ENCODE data around the gene SORCS2. TPM values are rescaled to one million over a fixed set of nuclear protein-coding genes. Genes with fewer than 3 reads are reported as not detected.

Gene SORCS2
- total RNA-seq, 6 experiments from 2014 or later = 0.18 to 6.2 (median 3.1) TPM

GRCh38 chr4:7624396-7624980 lies 432.1 kb downstream of the SORCS2 start:
- H3K27ac ChIP-seq = no peak overlapping the region
- no peaks in the 10 kb centered on the region for H3K9me3 ChIP-seq
- WGBS (ENCODE audit: insufficient coverage, low coverage, low lambda C conversion rate, missing lambda C conversion rate) = 79% methylated on average over 10 of the region's 11 CpGs
- H3K36me3 ChIP-seq = no peaks in the 10 kb centered on the region
- TF ChIP-seq POLR2A (IDR thresholded peaks at IDR 0.05) = no peak
- no peak for TF ChIP-seq CTCF (IDR thresholded peaks at IDR 0.05)
- no peak for ATAC-seq
- DNase-seq = no peak
- H3K4me1 ChIP-seq = no peaks in the 10 kb centered on the region
- no peaks in the 10 kb centered on the region for H3K27me3 ChIP-seq
- intact Hi-C loops (cut with DNase I) = no loop called here
- H3K4me3 ChIP-seq = no peak overlapping the region

DNA sequence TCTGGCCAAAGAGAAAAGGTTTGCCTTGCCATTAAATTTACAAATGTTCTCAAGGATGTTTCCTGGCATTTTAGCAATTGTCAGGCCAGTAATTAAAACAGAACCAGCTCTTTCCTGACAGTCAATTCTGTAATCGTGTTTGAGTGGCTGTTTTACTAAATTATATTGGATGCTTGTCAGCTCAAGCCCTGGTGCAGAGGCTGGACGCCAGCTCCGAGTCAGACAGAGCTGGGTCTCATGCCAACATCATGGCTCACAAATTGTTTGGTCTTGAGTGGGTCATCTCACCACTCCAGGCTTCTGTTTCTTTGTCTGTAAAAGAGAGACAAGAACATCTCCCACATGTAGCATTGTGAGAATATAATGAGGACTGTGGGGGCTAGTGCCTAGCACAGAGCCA lies 432.7 kb downstream of the SORCS2 start:
- no peaks in the 10 kb centered on the region for H3K27me3 ChIP-seq
- TF ChIP-seq CTCF (IDR thresholded peaks at IDR 0.05) (no peak), POLR2A (IDR thresholded peaks at IDR 0.05) (no peak)
- H3K4me1 ChIP-seq = no peaks in the 10 kb centered on the region
- no peak overlapping the region for H3K27ac ChIP-seq
- no peak overlapping the region for H3K4me3 ChIP-seq
- no peak for ATAC-seq
- intact Hi-C loops (cut with DNase I) = no loop called here
- no peaks in the 10 kb centered on the region for H3K9me3 ChIP-seq
- WGBS (ENCODE audit: insufficient coverage, low coverage, low lambda C conversion rate, missing lambda C conversion rate) = 42% methylated on average over 3 of the region's 3 CpGs
- DNase-seq = no peak
- no peaks in the 10 kb centered on the region for H3K36me3 ChIP-seq

DNA sequence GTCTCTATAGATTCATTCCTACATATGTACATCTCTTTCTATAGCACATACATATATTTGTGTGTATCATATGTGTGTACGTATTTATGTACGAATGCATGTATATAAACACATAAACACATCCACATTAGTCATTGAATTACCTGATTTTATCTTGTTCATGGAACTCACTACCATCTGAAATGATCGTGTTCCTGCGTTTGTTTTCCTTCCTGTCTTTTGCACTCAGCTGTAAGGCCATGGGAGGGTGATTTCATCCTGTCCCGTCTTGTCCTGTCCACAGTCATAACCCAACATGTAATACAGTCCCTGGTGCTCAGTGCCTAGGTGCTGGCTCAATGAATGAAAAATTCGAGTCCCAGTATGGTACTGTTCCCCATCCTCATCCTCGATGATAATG lies 434.2 kb downstream of the SORCS2 start:
- ATAC-seq = no peak

GRCh38 chr4:7627251-7628250 lies 435.2 kb downstream of the SORCS2 start:
- Histone ChIP-seq H3K27ac (no peak overlapping the region), H3K4me1 (no peaks in the 10 kb centered on the region), H3K36me3 (no peaks in the 10 kb centered on the region), H3K4me3 (no peak overlapping the region), H3K27me3 (no peaks in the 10 kb centered on the region), H3K9me3 (no peaks in the 10 kb centered on the region)
- TF ChIP-seq CTCF (IDR thresholded peaks at IDR 0.05) (no peak), POLR2A (IDR thresholded peaks at IDR 0.05) (no peak)
- 86% methylated on average over 13 of the region's 18 CpGs for WGBS (ENCODE audit: insufficient coverage, low coverage, low lambda C conversion rate, missing lambda C conversion rate)
- DNase-seq = no peak
- intact Hi-C loops (cut with DNase I) = no loop called here
- no peak for ATAC-seq

More for the DNA sequence above, 434.2 kb downstream of the SORCS2 start:
- Histone ChIP-seq H3K9me3 (no peaks in the 10 kb centered on the region), H3K4me3 (no peak overlapping the region), H3K27ac (no peak overlapping the region), H3K4me1 (no peaks in the 10 kb centered on the region), H3K27me3 (no peaks in the 10 kb centered on the region), H3K36me3 (no peaks in the 10 kb centered on the region)
- no peak for TF ChIP-seq POLR2A (IDR thresholded peaks at IDR 0.05)
- no peak for TF ChIP-seq CTCF (IDR thresholded peaks at IDR 0.05)
- WGBS (ENCODE audit: insufficient coverage, low coverage, low lambda C conversion rate, missing lambda C conversion rate) = 67% methylated on average over 7 of the region's 7 CpGs
- intact Hi-C loops (cut with DNase I) = no loop called here
- DNase-seq = no peak

Measured in right lobe of liver (tissue), 6 donors.